CD4-positive, alpha-beta T cell (primary cell): Measurements from ENCODE around the gene MARCHF3. TPM values are rescaled to one million over a fixed set of nuclear protein-coding genes. Genes with fewer than 3 reads are reported as not detected.

ENCODE experiments used
- ATAC-seq: fragments of 200-7000 bp; cut with Tn5 transposase; one replicate; pipeline ENCODE4 v1.10.0; 2022; ENCODE audit warnings: mild to moderate bottlenecking; ENCODE audit not compliant: poor library complexity
- CTCF ChIA-PET: fragments of 350-600 bp; sonication (Branson Sonifier 250); formaldehyde crosslinking; loops from one replicate; lab custom pipeline; 2021; ENCODE audit warnings: antibody characterized with exemption, inconsistent platforms; lab: Charles Lee
- POLR2A ChIA-PET: fragments of 350-600 bp; sonication (Branson Sonifier 250); formaldehyde crosslinking; loops from one replicate; lab custom pipeline; 2021; ENCODE audit warnings: antibody characterized with exemption, inconsistent platforms; lab: Charles Lee
- DNase-seq, 14 experiments: peaks; one replicate each; pipeline ENCODE4 v3.0.0-alpha.2; 2013 to 2020; ENCODE audit warnings: mixed read lengths in 2 of 14
- H3K27ac ChIP-seq, 2 donors: one replicate each; pipeline versions ENCODE4 v1.5.1 to v1.7.0; 2013; ENCODE audit warnings: low read length in 2 of 2, low read depth in 1 of 2, mild to moderate bottlenecking in 1 of 2
- H3K27me3 ChIP-seq, 2 experiments: 1 replicate in 1 of 2; 2 replicates in 1 of 2; pipeline versions ENCODE4 v1.6.1 to v1.7.0; 2013; ENCODE audit warnings: low read length in 2 of 2, control low read depth in 1 of 2, mild to moderate bottlenecking in 1 of 2, moderate library complexity in 1 of 2; ENCODE audit not compliant: insufficient read depth in 2 of 2, control insufficient read depth in 1 of 2
- H3K36me3 ChIP-seq: one replicate; pipeline ENCODE4 v1.6.1; 2013; ENCODE audit warnings: low read length, control low read depth; ENCODE audit not compliant: insufficient read depth
- H3K4me1 ChIP-seq: one replicate; pipeline ENCODE4 v1.6.1; 2013; ENCODE audit warnings: low read length, control low read depth; ENCODE audit not compliant: insufficient read depth
- H3K4me3 ChIP-seq: one replicate; pipeline ENCODE4 v1.5.1; 2013; ENCODE audit warnings: mild to moderate bottlenecking, low read length, moderate library complexity
- H3K9me3 ChIP-seq, 2 experiments: 1 replicate in 1 of 2; 2 replicates in 1 of 2; pipeline versions ENCODE4 v1.6.1 to v1.7.0; 2013; ENCODE audit warnings: low read length in 2 of 2, mild to moderate bottlenecking in 2 of 2, control low read depth in 1 of 2, moderate library complexity in 1 of 2; ENCODE audit not compliant: control insufficient read depth in 1 of 2, insufficient read depth in 1 of 2
- H3K27ac Mint-ChIP-seq: one replicate; pipeline ENCODE4 v1.8.0; 2020; ENCODE audit warnings: mixed read lengths
- H3K27me3 Mint-ChIP-seq: one replicate; pipeline ENCODE4 v1.8.0; 2021; ENCODE audit warnings: mixed read lengths
- H3K36me3 Mint-ChIP-seq: one replicate; pipeline ENCODE4 v1.8.0; 2021; ENCODE audit warnings: low read depth, mixed read lengths
- H3K4me1 Mint-ChIP-seq: one replicate; pipeline ENCODE4 v1.8.0; 2021; ENCODE audit warnings: low read depth, mixed read lengths
- H3K4me3 Mint-ChIP-seq: one replicate; pipeline ENCODE4 v1.8.0; 2020; ENCODE audit warnings: mild to moderate bottlenecking, mixed read lengths
- H3K9me3 Mint-ChIP-seq: one replicate; pipeline ENCODE4 v1.8.0; 2020; ENCODE audit warnings: mixed read lengths
- CTCF ChIP-seq: fragments of 200-600 bp; IDR thresholded peaks from one replicate; pipeline ENCODE4 v1.8.0; 2022; ENCODE audit warnings: antibody characterized with exemption, mild to moderate bottlenecking
- intact Hi-C, 2 experiments: fragments of 100-400 bp; cut with DNase I in 1 of 2; cut with micrococcal nuclease in 1 of 2; formaldehyde crosslinking; loops; one replicate each; pipeline versions ENCODE4 v1.15.1 to v1.9.0; 2023 to 2025; cut with DNase I, micrococcal nuclease
- total RNA-seq, 174 experiments: library from RNA in 2 of 174; stranded (reverse) in 2 of 174; gene quantifications; one replicate each; pipeline ENCODE4 v1.2.3 and lab custom pipeline; 2021 to 2026

MARCHF3 gene
- total RNA-seq, 2 experiments from 2014 or later: 5.2 to 6.2 TPM

DNA sequence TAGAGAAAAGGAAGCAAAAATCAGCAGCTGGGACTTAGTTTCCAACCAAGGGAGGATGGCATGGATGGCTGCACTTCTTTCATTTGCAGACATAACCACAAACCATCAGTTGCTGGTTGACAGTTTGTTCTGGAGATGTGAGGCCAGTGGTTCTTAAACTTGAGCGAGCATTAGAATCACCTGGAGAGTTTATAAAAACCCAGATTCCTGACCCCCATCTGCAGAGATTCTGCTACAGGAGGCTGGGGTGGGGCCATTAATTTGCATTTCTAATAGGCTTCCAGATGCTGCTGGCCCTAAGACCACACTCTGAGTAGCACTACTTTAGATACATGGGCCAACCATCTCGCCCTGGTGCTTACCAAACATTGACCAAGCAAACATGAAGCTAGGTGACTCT lies 60.8 kb downstream of the MARCHF3 start:
- H3K27ac Mint-ChIP-seq: no peak overlapping the region
- peaks cover 34% of the 10 kb centered on the region for H3K4me1 Mint-ChIP-seq
- no peaks in the 10 kb centered on the region for H3K9me3 Mint-ChIP-seq
- H3K27me3 Mint-ChIP-seq: no peaks in the 10 kb centered on the region
- no peak for ATAC-seq
- POLR2A ChIA-PET: interaction anchor here (1.2 to 1.7 kb wide), 2 partner anchors 62 kb away, joined by 3 to 4 read pairs; no protein-coding TSS in a partner anchor
- Histone ChIP-seq H3K27ac (no peak overlapping the region), H3K4me1 (peaks cover 10% of the 10 kb centered on the region), H3K36me3 (no peaks in the 10 kb centered on the region), H3K9me3 (no peaks in the 10 kb centered on the region), H3K4me3 (no peak overlapping the region), H3K27me3 (no peaks in the 10 kb centered on the region)
- H3K4me3 Mint-ChIP-seq: no peak overlapping the region
- intact Hi-C loops: loop anchor here in 1 of 2 experiments (10.0 kb wide), 1 partner anchor 345 kb away; no protein-coding TSS in a partner anchor
- H3K36me3 Mint-ChIP-seq: no peaks in the 10 kb centered on the region
- CTCF ChIA-PET: interaction anchor here (0.7 kb wide), 1 partner anchor 18 kb away, joined by 3 read pairs; no protein-coding TSS in a partner anchor
- DNase-seq: no peak
- TF ChIP-seq CTCF: no peak

DNA sequence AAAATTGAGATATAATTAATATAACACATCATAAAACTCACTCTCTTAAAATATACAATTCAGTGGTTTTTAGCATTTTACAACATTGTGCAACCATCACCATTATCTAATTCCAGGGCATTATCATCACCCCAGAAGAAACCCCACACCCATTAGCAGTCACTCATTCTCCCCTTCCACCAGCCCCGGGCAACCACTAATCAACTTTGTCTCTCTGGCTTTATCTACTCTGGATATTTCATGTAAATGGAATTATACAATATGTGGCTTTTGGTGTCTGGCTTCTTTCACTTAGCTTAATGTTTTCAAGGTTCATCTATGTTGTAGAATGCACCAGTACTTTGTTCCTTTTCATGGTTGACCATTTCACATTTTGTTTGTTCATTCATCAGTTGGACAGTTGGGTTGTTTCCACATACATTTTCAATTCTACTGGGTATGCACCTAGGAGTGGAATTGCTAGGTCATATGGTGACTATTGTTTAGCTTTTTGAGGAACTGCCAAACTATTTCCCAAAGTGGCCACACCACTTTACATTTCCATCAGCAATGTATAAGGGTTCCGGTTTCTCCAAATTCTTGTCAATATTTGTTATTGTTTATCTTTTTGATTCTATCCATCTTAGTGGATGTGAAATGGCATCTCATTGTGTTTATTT lies 62.4 kb downstream of the MARCHF3 start:
- Histone ChIP-seq H3K36me3 (no peaks in the 10 kb centered on the region), H3K27ac (no peak overlapping the region), H3K9me3 (no peaks in the 10 kb centered on the region), H3K4me3 (no peak overlapping the region), H3K4me1 (peaks cover 5% of the 10 kb centered on the region), H3K27me3 (no peaks in the 10 kb centered on the region)
- ChIA-PET CTCF (no interaction called here), POLR2A (interaction anchor here (1.7 kb wide), 1 partner anchor 63 kb away, joined by 3 read pairs; no protein-coding TSS in a partner anchor)
- Mint-ChIP-seq H3K27ac (no peak overlapping the region), H3K27me3 (no peaks in the 10 kb centered on the region), H3K4me3 (no peak overlapping the region), H3K9me3 (no peaks in the 10 kb centered on the region), H3K4me1 (peaks cover 23% of the 10 kb centered on the region), H3K36me3 (no peaks in the 10 kb centered on the region)
- no peak for TF ChIP-seq CTCF
- intact Hi-C loops: loop anchor here in 1 of 2 experiments (10.0 kb wide), 1 partner anchor 347 kb away; no protein-coding TSS in a partner anchor
- DNase-seq: no peak
- no peak for ATAC-seq

- Histone ChIP-seq H3K4me3 (no peak overlapping the region), H3K27me3 (no peaks in the 10 kb centered on the region), H3K4me1 (no peaks in the 10 kb centered on the region), H3K27ac (no peak overlapping the region), H3K36me3 (no peaks in the 10 kb centered on the region), H3K9me3 (no peaks in the 10 kb centered on the region)
- TF ChIP-seq CTCF: no peak
- H3K9me3 Mint-ChIP-seq: no peaks in the 10 kb centered on the region
- POLR2A ChIA-PET: no interaction called here
- DNase-seq: no peak
- no peak overlapping the region for H3K4me3 Mint-ChIP-seq
- peaks cover 4% of the 10 kb centered on the region for H3K4me1 Mint-ChIP-seq
- H3K27me3 Mint-ChIP-seq: no peaks in the 10 kb centered on the region
- no peak for ATAC-seq
- no peak overlapping the region for H3K27ac Mint-ChIP-seq
- intact Hi-C loops: loop anchor here in 1 of 2 experiments (10.0 kb wide), 1 partner anchor 349 kb away; no protein-coding TSS in a partner anchor
- CTCF ChIA-PET: no interaction called here
- no peaks in the 10 kb centered on the region for H3K36me3 Mint-ChIP-seq
Observed at GRCh38 chr5:126965487-126965886, 64.9 kb downstream of the MARCHF3 start.
